Inflammatory macrophage (primary cell): ENCODE results near the gene AUTS2.
A peak's percentile ranks its signal among the peaks of the same experiment; 100 is the strongest.

Source experiments
- DNase-seq, 2 donors: peaks; one replicate each; pipeline ENCODE4 v3.0.0-alpha.2; 2020 to 2022

AUTS2 gene

GRCh38 chr7:70006261-70006920 is 408.1 kb downstream of the AUTS2 start:
- no peak for DNase-seq

GRCh38 chr7:70008466-70008865 is 410.2 kb downstream of the AUTS2 start:
- peak; percentile 36 to 55 for DNase-seq

- no peak for DNase-seq
These were observed 416.4 kb downstream of the AUTS2 start for GRCh38 chr7:70014472-70015177.

- DNase-seq = no peak
These were observed 417.1 kb downstream of the AUTS2 start for GRCh38 chr7:70015353-70015752.

GRCh38 chr7:70016044-70016770 is 417.9 kb downstream of the AUTS2 start:
- no peak for DNase-seq

- DNase-seq = no peak
These were observed 419.1 kb downstream of the AUTS2 start for GRCh38 chr7:70017357-70017756.

- no peak for DNase-seq
These were observed 420.4 kb downstream of the AUTS2 start for GRCh38 chr7:70018700-70019099.

- no peak for DNase-seq
These were observed 429.6 kb downstream of the AUTS2 start for GRCh38 chr7:70027867-70028266.

GRCh38 chr7:70028620-70029019 is 430.3 kb downstream of the AUTS2 start:
- DNase-seq = no peak

GRCh38 chr7:70029993-70030392 is 431.7 kb downstream of the AUTS2 start:
- DNase-seq = no peak

GRCh38 chr7:70030745-70031144 is 432.5 kb downstream of the AUTS2 start:
- DNase-seq = no peak

GRCh38 chr7:70031245-70031644 is 433.0 kb downstream of the AUTS2 start:
- no peak for DNase-seq

- DNase-seq = no peak
These were observed 434.4 kb downstream of the AUTS2 start for GRCh38 chr7:70032649-70033048.

- DNase-seq = peak; percentile 18 to 26
These were observed 435.0 kb downstream of the AUTS2 start for GRCh38 chr7:70033226-70033625.

- no peak for DNase-seq
These were observed 436.7 kb downstream of the AUTS2 start for GRCh38 chr7:70034999-70035398.

GRCh38 chr7:70035519-70035918 is 437.2 kb downstream of the AUTS2 start:
- no peak for DNase-seq

GRCh38 chr7:70035955-70036354 is 437.7 kb downstream of the AUTS2 start:
- no peak for DNase-seq

GRCh38 chr7:70036695-70037094 is 438.4 kb downstream of the AUTS2 start:
- DNase-seq = no peak

- DNase-seq = no peak
These were observed 439.1 kb downstream of the AUTS2 start for GRCh38 chr7:70037171-70037933.

- DNase-seq = no peak
These were observed 441.8 kb downstream of the AUTS2 start for GRCh38 chr7:70040051-70040450.

- DNase-seq = peak; percentile 27 to 42
These were observed 442.9 kb downstream of the AUTS2 start for GRCh38 chr7:70040970-70041766.

GRCh38 chr7:70042533-70042932 is 444.3 kb downstream of the AUTS2 start:
- no peak for DNase-seq
